B cell (primary cell): ENCODE measurements around the gene SLC47A2. TPM values are rescaled to one million over a fixed set of nuclear protein-coding genes. Genes with fewer than 3 reads are reported as not detected.

Experiments
- ATAC-seq: fragments of 200-7000 bp; cut with Tn5 transposase; one replicate; pipeline ENCODE4 v1.10.0; 2021; ENCODE audit warnings: low read depth, mild to moderate bottlenecking, moderate number of reproducible peaks, moderate library complexity
- CTCF ChIA-PET: fragments of 350-600 bp; sonication (Branson Sonifier 250); formaldehyde crosslinking; loops from one replicate; lab custom pipeline; 2021; ENCODE audit warnings: antibody characterized with exemption, inconsistent platforms; lab: Charles Lee
- POLR2A ChIA-PET: fragments of 350-600 bp; sonication (Branson Sonifier 250); formaldehyde crosslinking; loops from one replicate; lab custom pipeline; 2021; ENCODE audit warnings: antibody characterized with exemption; lab: Charles Lee
- DNase-seq: peaks from one replicate; pipeline ENCODE4 v3.0.0; 2013
- H2AFZ ChIP-seq: 2 replicates; pipeline ENCODE4 v1.6.1; 2012; ENCODE audit warnings: mild to moderate bottlenecking, low read depth, low read length; ENCODE audit not compliant: insufficient read depth, poor library complexity, severe bottlenecking
- H3K27ac ChIP-seq, 2 donors: 1 replicate in 1 of 2; 2 replicates in 1 of 2; pipeline ENCODE4 v1.5.1; 2012 to 2013; ENCODE audit warnings: low read length in 2 of 2, mild to moderate bottlenecking in 2 of 2, moderate library complexity in 1 of 2
- H3K27me3 ChIP-seq, 4 experiments: fragments of 200-600 bp in 1 of 4; sonication (generic) in 1 of 4; replicated peaks in 1 of 4; 1 replicate in 2 of 4; 2 replicates in 2 of 4; pipeline versions ENCODE4 v1.6.1 to v1.7.0; 2013 to 2016; ENCODE audit warnings: low read length in 3 of 4, mild to moderate bottlenecking in 2 of 4, mixed read lengths in 1 of 4, moderate library complexity in 1 of 4; ENCODE audit not compliant: insufficient read depth in 4 of 4, control insufficient read depth in 3 of 4; ENCODE audit errors: control extremely low read depth in 1 of 4
- H3K36me3 ChIP-seq, 2 experiments: replicated peaks in 1 of 2; 1 replicate in 1 of 2; 2 replicates in 1 of 2; pipeline versions ENCODE4 v1.6.1 to v1.7.1; 2013; ENCODE audit warnings: low read length in 1 of 2; ENCODE audit not compliant: insufficient read depth in 2 of 2, control insufficient read depth in 1 of 2; ENCODE audit errors: control extremely low read depth in 1 of 2, extremely low read depth in 1 of 2
- H3K4me1 ChIP-seq, 2 donors: fragments of 200-600 bp in 1 of 2; sonication (generic) in 1 of 2; 1 replicate in 1 of 2; 2 replicates in 1 of 2; pipeline versions ENCODE4 v1.5.1 to v1.6.1; 2013 to 2017; ENCODE audit warnings: low read length in 2 of 2; ENCODE audit not compliant: control insufficient read depth in 2 of 2, insufficient read depth in 2 of 2
- H3K4me2 ChIP-seq: replicated peaks from 2 replicates; pipeline ENCODE3; 2012; ENCODE audit warnings: mild to moderate bottlenecking, low read depth, low read length; ENCODE audit not compliant: poor library complexity, severe bottlenecking
- H3K4me3 ChIP-seq, 5 experiments: fragments of 200-600 bp in 1 of 5; sonication (generic) in 1 of 5; 1 replicate in 3 of 5; 2 replicates in 2 of 5; pipeline versions ENCODE4 v1.5.1 to v1.7.0; 2011 to 2016; ENCODE audit warnings: low read length in 4 of 5, mild to moderate bottlenecking in 4 of 5, low read depth in 2 of 5, control low read depth in 1 of 5, moderate library complexity in 1 of 5; ENCODE audit not compliant: insufficient read depth in 1 of 5; ENCODE audit errors: control extremely low read depth in 1 of 5, extremely low read depth in 1 of 5
- H3K79me2 ChIP-seq: fragments of 200-600 bp; sonication (generic); one replicate; pipeline ENCODE4 v1.6.0; 2016; ENCODE audit warnings: low read length; ENCODE audit not compliant: control insufficient read depth, insufficient read depth
- H3K9ac ChIP-seq: fragments of 200-600 bp; sonication (generic); 2 replicates; pipeline ENCODE4 v1.6.1; 2017; ENCODE audit warnings: mild to moderate bottlenecking, low read length, moderate library complexity
- H3K9me3 ChIP-seq, 3 donors: one replicate each; pipeline versions ENCODE4 v1.6.1 to v1.7.1; 2013; ENCODE audit warnings: low read length in 2 of 3; ENCODE audit not compliant: control insufficient read depth in 2 of 3, insufficient read depth in 1 of 3; ENCODE audit errors: control extremely low read depth in 1 of 3
- H4K20me1 ChIP-seq: 2 replicates; pipeline ENCODE4 v1.6.0; 2012; ENCODE audit warnings: mild to moderate bottlenecking, low read length; ENCODE audit not compliant: insufficient read depth, control insufficient read depth, poor library complexity, severe bottlenecking
- H3K27ac Mint-ChIP-seq: one replicate; pipeline ENCODE4 v1.8.0; 2021; ENCODE audit warnings: mixed read lengths
- H3K27me3 Mint-ChIP-seq: one replicate; pipeline ENCODE4 v1.8.0; 2021; ENCODE audit warnings: mixed read lengths
- H3K4me1 Mint-ChIP-seq: one replicate; pipeline ENCODE4 v1.8.0; 2021; ENCODE audit warnings: mixed read lengths
- H3K4me3 Mint-ChIP-seq: one replicate; pipeline ENCODE4 v1.8.0; 2021; ENCODE audit warnings: mixed read lengths
- H3K9me3 Mint-ChIP-seq: one replicate; pipeline ENCODE4 v1.8.0; 2022; ENCODE audit warnings: mixed read lengths; ENCODE audit not compliant: insufficient read depth
- CTCF ChIP-seq: fragments of 200-600 bp; IDR thresholded peaks from one replicate; pipeline ENCODE4 v1.8.0; 2022; ENCODE audit warnings: antibody characterized with exemption, mild to moderate bottlenecking
- EZH2 ChIP-seq: IDR thresholded peaks from 2 replicates; pipeline ENCODE4 v1.6.1; 2012; ENCODE audit warnings: borderline replicate concordance, low read depth, mild to moderate bottlenecking, moderate library complexity, low read length; ENCODE audit not compliant: insufficient read depth, poor library complexity, severe bottlenecking
- WGBS: methylation state at CpG from one replicate; pipeline ENCODE4 v1.1.5; 2013; ENCODE audit warnings: missing lambda C conversion rate; ENCODE audit not compliant: insufficient coverage; 5-methylcytosine and 5-hydroxymethylcytosine counted together
- intact Hi-C: fragments of 100-400 bp; cut with micrococcal nuclease; formaldehyde crosslinking; loops from one replicate; pipeline ENCODE4 v1.10.0; 2022
- polyA plus RNA-seq: library from polyadenylated mRNA; depleted of rRNA; stranded (reverse); fragments of >200 nt; gene quantifications from 2 replicates; pipeline ENCODE4 v1.2.3, GENCODE V29; 2012
- total RNA-seq, 2 donors: library from RNA; stranded (reverse); fragments of 120-200 nt in 1 of 2; gene quantifications; 1 replicate in 1 of 2; 2 replicates in 1 of 2; pipeline versions ENCODE4 v1.2.3 to v1.2.4, GENCODE V29; 2013 to 2022

SLC47A2 gene
- total and polyA plus RNA-seq, 2 donors (not counting 1 experiment from before 2014, with no cell fraction given), result not detected

GRCh38 chr17:19673623-19674022 is 42.8 kb downstream of the SLC47A2 start:
- H3K4me3 Mint-ChIP-seq, result no peak overlapping the region
- DNase-seq (no peak), ATAC-seq (no peak)
- H3K27me3 Mint-ChIP-seq, result no peaks in the 10 kb centered on the region
- no peaks in the 10 kb centered on the region for H3K9me3 Mint-ChIP-seq
- TF ChIP-seq EZH2 (no peak), CTCF (no peak)
- 100% methylated on average over 1 of the region's 3 CpGs for WGBS
- ChIA-PET CTCF (no interaction called here), POLR2A (no interaction called here)
- H3K9ac ChIP-seq, result no peak overlapping the region
- H3K27ac Mint-ChIP-seq, result no peak overlapping the region
- H3K4me3 ChIP-seq, result no peak overlapping the region
- no peaks in the 10 kb centered on the region for H4K20me1 ChIP-seq
- intact Hi-C loops, result no loop called here
- H2AFZ ChIP-seq, result no peak overlapping the region
- H3K4me2 ChIP-seq, result no peak overlapping the region
- no peaks in the 10 kb centered on the region for H3K27me3 ChIP-seq
- H3K4me1 Mint-ChIP-seq, result peaks cover 18% of the 10 kb centered on the region
- no peak overlapping the region for H3K27ac ChIP-seq
- H3K79me2 ChIP-seq, result no peaks in the 10 kb centered on the region
- peaks cover 9 to 15% of the 10 kb centered on the region in 2 donors for H3K4me1 ChIP-seq
- no peaks in the 10 kb centered on the region for H3K9me3 ChIP-seq
- peaks cover 6 to 11% of the 10 kb centered on the region in 2 experiments for H3K36me3 ChIP-seq

GRCh38 chr17:19672009-19672750 is 44.2 kb downstream of the SLC47A2 start:
- Mint-ChIP-seq H3K4me1 (peaks cover 18% of the 10 kb centered on the region), H3K4me3 (no peak overlapping the region), H3K27me3 (no peaks in the 10 kb centered on the region), H3K27ac (no peak overlapping the region), H3K9me3 (no peaks in the 10 kb centered on the region)
- ATAC-seq, result no peak
- 90% methylated on average over 4 of the region's 5 CpGs for WGBS
- Histone ChIP-seq H4K20me1 (no peaks in the 10 kb centered on the region), H3K36me3 (peaks cover 6 to 11% of the 10 kb centered on the region in 2 experiments), H3K4me3 (no peak overlapping the region), H3K4me1 (peaks cover 9 to 15% of the 10 kb centered on the region in 2 donors), H3K9ac (no peak overlapping the region), H3K27ac (no peak overlapping the region), H3K79me2 (no peaks in the 10 kb centered on the region), H3K4me2 (no peak overlapping the region), H2AFZ (no peak overlapping the region), H3K27me3 (no peaks in the 10 kb centered on the region), H3K9me3 (no peaks in the 10 kb centered on the region)
- TF ChIP-seq EZH2 (no peak), CTCF (no peak)
- ChIA-PET CTCF (interaction anchor here (1.5 kb wide), 1 partner anchor 16 kb away, joined by 3 read pairs; no protein-coding TSS in a partner anchor), POLR2A (no interaction called here)
- intact Hi-C loops, result no loop called here
- DNase-seq, result no peak
